Mucosa of descending colon (tissue), 3 donors: ENCODE data around the gene PFAS. TPM values are rescaled to one million over a fixed set of nuclear protein-coding genes. Genes with fewer than 3 reads are reported as not detected.
A peak's percentile ranks its signal among the peaks of the same experiment; 100 is the strongest.
"Not testable (repeated sequence)": the region's sequence is repeated elsewhere in the genome, so short reads cannot be mapped to it uniquely, and the experiment has no call there.

ENCODE experiments used
- ATAC-seq: fragments of 200-7000 bp; cut with Tn5 transposase; one replicate; pipeline ENCODE4 v1.9.1; 2020; ENCODE audit warnings: mild to moderate bottlenecking, moderate library complexity
- DNase-seq, 3 donors: peaks; one replicate each; pipeline ENCODE4 v3.0.0-alpha.2; 2020
- H3K36me3 ChIP-seq: fragments of 200-600 bp; one replicate; pipeline ENCODE4 v1.8.0; 2021; ENCODE audit warnings: low read depth, mild to moderate bottlenecking
- H3K4me1 ChIP-seq: fragments of 200-600 bp; one replicate; pipeline ENCODE4 v1.8.0; 2021; ENCODE audit warnings: low read depth, mild to moderate bottlenecking
- H3K4me3 ChIP-seq: fragments of 200-600 bp; one replicate; pipeline ENCODE4 v1.8.0; 2021; ENCODE audit warnings: mild to moderate bottlenecking
- H3K9me3 ChIP-seq: fragments of 200-600 bp; one replicate; pipeline ENCODE4 v1.8.0; 2021; ENCODE audit warnings: mild to moderate bottlenecking
- intact Hi-C, 2 donors: fragments of 100-400 bp; cut with DNase I in 1 of 2; cut with micrococcal nuclease in 1 of 2; formaldehyde crosslinking; loops; one replicate each; pipeline versions ENCODE4 v1.11.0 to v1.11.1; 2022; cut with DNase I, micrococcal nuclease
- total RNA-seq, 3 donors: library from RNA; stranded (reverse); fragmentation: NEBNext Ultra II Directional in 2 of 3; extraction: Animal tissue kit (Norgen Biotek cat#: 25700) in 2 of 3; gene quantifications; one replicate each; pipeline versions ENCODE4 v1.2.1 to v1.2.4, GENCODE V29; 2021 to 2023
- TF ChIP-seq, protein P1 (sequence below): fragments of 200-600 bp; IDR thresholded peaks from one replicate; pipeline ENCODE4 v1.8.0; 2022; ENCODE audit warnings: antibody characterized with exemption, mild to moderate bottlenecking
- donor health status: DM: no; HTN: no; CAD: no; lungs with moderate emphysema.
- donor health status: DM: no; HTN: no; CAD: no.
- donor health status: DM: no; HTN: yes; CAD: no.

PFAS gene
- total RNA-seq, 3 donors from 2014 or later = 18.7 to 31.7 (median 30.1) TPM

GRCh38 chr17:8237175-8237574 lies 11.9 kb upstream of the PFAS start:
- intact Hi-C loops = no loop called here
- ATAC-seq (no peak), DNase-seq (no peak)
- peaks cover 12% of the 10 kb centered on the region for H3K36me3 ChIP-seq
- H3K9me3 ChIP-seq = no peaks in the 10 kb centered on the region
- no peak overlapping the region for H3K4me3 ChIP-seq
- TF ChIP-seq, protein P1, sequence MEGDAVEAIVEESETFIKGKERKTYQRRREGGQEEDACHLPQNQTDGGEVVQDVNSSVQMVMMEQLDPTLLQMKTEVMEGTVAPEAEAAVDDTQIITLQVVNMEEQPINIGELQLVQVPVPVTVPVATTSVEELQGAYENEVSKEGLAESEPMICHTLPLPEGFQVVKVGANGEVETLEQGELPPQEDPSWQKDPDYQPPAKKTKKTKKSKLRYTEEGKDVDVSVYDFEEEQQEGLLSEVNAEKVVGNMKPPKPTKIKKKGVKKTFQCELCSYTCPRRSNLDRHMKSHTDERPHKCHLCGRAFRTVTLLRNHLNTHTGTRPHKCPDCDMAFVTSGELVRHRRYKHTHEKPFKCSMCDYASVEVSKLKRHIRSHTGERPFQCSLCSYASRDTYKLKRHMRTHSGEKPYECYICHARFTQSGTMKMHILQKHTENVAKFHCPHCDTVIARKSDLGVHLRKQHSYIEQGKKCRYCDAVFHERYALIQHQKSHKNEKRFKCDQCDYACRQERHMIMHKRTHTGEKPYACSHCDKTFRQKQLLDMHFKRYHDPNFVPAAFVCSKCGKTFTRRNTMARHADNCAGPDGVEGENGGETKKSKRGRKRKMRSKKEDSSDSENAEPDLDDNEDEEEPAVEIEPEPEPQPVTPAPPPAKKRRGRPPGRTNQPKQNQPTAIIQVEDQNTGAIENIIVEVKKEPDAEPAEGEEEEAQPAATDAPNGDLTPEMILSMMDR = no peak
- no peaks in the 10 kb centered on the region for H3K4me1 ChIP-seq

DNA sequence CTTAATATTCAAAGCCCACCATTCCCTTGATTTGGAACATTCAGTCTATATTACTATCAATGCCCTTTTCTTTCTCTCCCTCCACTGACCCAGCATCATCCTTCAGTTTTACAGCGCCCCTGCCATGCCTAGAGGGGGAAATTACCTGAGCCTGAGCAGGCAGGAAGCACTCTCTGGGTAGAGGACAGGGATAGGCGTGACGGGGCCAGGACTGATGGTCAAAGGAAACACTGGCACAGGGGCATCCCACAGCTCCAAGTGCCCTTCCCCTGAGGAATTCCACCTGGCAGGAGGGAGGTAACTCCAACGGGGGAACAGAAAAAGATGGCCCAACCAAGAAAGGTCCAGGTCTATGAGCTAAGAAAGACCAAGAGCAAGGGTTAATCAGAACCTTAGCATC lies 11.2 kb upstream of the PFAS start:
- Histone ChIP-seq H3K9me3 (no peaks in the 10 kb centered on the region), H3K36me3 (peaks cover 12% of the 10 kb centered on the region), H3K4me3 (no peak overlapping the region), H3K4me1 (no peaks in the 10 kb centered on the region)
- intact Hi-C loops = no loop called here
- DNase-seq (no peak), ATAC-seq (no peak)
- TF ChIP-seq, protein P1 = no peak

DNA sequence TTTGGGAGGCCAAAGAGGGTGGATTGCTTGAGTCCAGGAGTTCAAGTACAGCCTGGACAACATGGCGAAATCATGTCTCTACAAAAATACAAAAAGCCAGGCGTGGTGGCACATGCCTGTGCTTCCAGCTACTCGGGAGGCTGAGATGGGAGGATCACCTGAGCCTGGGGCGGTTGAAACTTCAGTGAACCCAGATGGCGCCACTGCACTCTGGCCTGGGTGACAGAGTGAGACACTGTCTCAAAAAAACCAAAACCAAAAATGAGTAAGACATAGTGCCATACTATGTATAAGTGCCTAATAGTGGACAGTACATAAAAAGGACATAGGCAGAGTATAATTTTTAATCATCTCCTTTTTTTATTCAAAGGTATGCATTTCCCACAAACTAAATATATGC lies 5.3 kb upstream of the PFAS start:
- ATAC-seq = no peak
- TF ChIP-seq, protein P1 = no peak
- intact Hi-C loops = no loop called here

DNA sequence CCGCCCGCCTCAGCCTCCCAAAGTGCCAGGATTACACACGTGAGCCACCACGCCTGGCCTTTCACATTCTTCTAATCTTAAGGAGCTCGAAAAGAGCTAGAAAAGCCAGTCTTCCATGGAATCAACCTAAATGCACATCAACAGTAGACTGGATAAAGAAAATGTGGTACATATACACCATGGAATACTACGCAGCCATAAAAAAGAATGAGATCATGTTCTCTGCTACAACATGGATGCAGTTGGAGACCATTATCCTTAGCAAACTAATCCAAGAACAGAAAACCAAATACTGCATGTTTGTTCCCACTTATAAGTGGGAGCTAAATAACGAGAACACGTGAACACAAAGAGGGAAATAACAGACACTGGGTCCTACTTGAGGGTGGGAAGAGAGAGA lies 4.3 kb upstream of the PFAS start:
- H3K9me3 ChIP-seq = no peaks in the 10 kb centered on the region
- TF ChIP-seq, protein P1 = no peak
- H3K4me3 ChIP-seq = no peak overlapping the region
- ATAC-seq (no peak), DNase-seq (no peak)
- peaks cover 4% of the 10 kb centered on the region for H3K4me1 ChIP-seq
- H3K36me3 ChIP-seq = no peaks in the 10 kb centered on the region
- intact Hi-C loops = no loop called here

More for the DNA sequence above, 5.3 kb upstream of the PFAS start:
- Histone ChIP-seq H3K9me3 (no peaks in the 10 kb centered on the region), H3K36me3 (no peaks in the 10 kb centered on the region), H3K4me3 (no peak overlapping the region), H3K4me1 (no peaks in the 10 kb centered on the region)
- no peak for DNase-seq

GRCh38 chr17:8249621-8250500 lies 772 bp downstream of the PFAS start:
- DNase-seq (no peak), ATAC-seq (no peak)
- TF ChIP-seq, protein P1 = no peak
- Histone ChIP-seq H3K4me1 (peaks cover 5% of the 10 kb centered on the region), H3K4me3 (peak overlapping the region; percentile 9), H3K9me3 (no peaks in the 10 kb centered on the region), H3K36me3 (no peaks in the 10 kb centered on the region)
- intact Hi-C loops = no loop called here

GRCh38 chr17:8251411-8251810 lies 2.3 kb downstream of the PFAS start:
- DNase-seq, H3K36me3 ChIP-seq, H3K4me3 ChIP-seq, ATAC-seq, intact Hi-C loops, H3K4me1 ChIP-seq, H3K9me3 ChIP-seq: not testable (repeated sequence)
